Muscle of arm (tissue), 12 donors: ENCODE data around the gene ST3GAL2. TPM values are rescaled to one million over a fixed set of nuclear protein-coding genes. Genes with fewer than 3 reads are reported as not detected.
"Not testable (repeated sequence)": the region's sequence is repeated elsewhere in the genome, so short reads cannot be mapped to it uniquely, and the experiment has no call there.

Experiments
- DNase-seq: peaks from one replicate; pipeline ENCODE4 v3.0.0-alpha.2; 2013
- polyA plus RNA-seq, 12 donors: library from polyadenylated mRNA; unstranded; fragments of 120-200 nt; gene quantifications; one replicate each; pipeline ENCODE4 v1.2.1, GENCODE V29; 2013; ENCODE audit not compliant: insufficient read length in 12 of 12

ST3GAL2 gene
- polyA plus RNA-seq, 12 donors: 22.6 to 40.6 (median 26.5) TPM; not detected in 1

DNA sequence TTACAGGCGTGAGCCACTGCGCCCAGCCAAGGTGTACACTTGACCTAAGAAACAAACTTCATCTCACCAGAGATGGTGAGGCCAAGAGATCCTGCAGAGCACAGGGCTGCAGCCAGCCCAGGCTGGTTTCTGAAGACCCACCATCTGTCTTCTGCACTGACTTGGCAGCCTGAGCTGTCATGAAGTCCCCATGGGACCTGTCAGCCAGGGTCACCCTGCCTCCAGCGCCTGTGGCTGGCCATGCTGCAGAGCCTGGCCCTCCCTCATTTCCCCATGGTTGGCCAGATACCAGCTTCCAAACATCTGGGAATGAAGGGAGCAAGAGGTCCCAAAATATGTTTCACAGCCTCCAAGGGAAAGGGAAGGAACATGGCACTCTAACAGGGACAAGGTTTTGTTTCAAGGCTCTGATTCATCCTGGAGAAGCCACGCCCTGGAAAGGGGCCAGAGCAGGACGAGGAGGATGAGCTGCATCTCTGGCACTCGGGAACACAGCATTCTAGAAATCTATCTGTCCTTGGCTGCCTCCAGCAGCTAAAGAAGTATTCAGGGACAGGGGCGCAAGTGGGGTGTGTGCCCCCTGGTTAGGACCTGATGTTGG lies 46.9 kb downstream of the ST3GAL2 start:
- DNase-seq: no peak

- DNase-seq: no peak
These were observed 47.5 kb downstream of the ST3GAL2 start for GRCh38 chr16:70391446-70391845.

- DNase-seq: no peak
These were observed 48.1 kb downstream of the ST3GAL2 start for GRCh38 chr16:70390774-70391173.

DNA sequence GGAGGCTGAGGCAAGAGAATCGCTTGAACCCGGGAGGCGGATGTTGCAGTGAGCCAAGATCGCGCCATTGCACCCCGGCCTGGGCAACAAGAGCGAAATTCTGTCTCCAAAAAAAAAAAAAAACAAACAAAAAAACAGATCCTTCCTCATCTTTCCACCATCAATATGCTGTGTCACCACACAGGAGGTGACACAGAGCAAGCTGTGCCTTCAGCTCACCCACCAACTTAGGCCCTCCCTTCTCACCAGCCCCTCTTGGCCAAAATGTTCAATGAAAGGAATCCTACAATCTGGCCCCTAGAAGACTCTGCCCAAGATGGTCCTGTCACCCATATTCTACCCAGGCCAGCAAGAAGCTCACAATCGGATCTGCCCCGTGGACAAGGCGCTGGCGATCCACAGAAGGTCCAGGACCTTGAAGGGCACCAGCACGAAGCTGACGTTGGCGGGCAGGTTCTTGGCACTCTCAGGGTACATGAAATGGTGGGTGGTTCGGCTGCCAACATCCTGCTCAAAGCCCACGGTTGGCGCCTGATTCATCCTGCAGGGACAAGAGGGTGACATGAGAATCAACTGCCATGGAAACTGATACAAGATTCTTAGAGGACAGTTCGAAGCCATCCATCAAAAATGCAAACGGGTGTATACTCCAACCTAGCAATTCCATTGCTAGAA lies 50.8 kb downstream of the ST3GAL2 start:
- no peak for DNase-seq

- DNase-seq: not testable (repeated sequence)
These were observed 52.5 kb downstream of the ST3GAL2 start for GRCh38 chr16:70386289-70386986.

GRCh38 chr16:70383421-70383960 lies 55.4 kb downstream of the ST3GAL2 start:
- no peak for DNase-seq

DNA sequence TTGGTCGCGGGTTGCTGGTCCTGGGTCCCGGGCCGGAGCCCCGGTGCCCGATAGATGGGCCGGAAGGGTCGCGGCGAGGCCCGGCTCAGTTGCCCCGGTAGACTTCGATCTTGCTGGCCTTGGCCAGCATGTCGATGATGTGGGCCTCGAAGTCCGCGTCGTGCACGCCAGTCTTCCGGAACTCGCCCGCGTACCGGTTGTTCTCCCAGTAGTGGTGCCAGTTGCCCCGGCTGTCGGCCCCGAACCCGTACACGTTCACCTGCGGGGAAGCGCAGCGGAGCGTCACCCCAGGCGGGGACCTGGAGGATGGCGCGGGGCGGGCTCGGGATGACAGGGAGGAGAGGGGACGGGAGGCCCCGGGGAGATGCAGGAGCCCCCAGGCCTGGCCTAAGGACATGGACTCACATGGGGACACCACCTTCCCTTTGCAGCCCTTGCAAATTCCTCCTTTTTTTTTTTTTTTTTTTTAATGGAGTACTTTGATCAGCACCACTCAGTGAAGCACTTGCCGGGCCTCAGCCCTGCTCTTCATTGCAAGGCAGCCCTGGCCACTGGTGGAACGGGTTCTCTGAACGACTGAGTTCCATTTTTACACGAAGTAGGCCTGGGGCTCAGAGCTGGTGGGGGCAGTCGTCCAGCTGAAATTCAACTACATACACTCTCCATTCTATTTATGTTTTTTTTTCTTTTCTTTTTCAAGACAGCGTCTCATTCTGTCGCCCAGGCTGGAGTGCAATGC lies 57.1 kb downstream of the ST3GAL2 start:
- DNase-seq: no peak

DNA sequence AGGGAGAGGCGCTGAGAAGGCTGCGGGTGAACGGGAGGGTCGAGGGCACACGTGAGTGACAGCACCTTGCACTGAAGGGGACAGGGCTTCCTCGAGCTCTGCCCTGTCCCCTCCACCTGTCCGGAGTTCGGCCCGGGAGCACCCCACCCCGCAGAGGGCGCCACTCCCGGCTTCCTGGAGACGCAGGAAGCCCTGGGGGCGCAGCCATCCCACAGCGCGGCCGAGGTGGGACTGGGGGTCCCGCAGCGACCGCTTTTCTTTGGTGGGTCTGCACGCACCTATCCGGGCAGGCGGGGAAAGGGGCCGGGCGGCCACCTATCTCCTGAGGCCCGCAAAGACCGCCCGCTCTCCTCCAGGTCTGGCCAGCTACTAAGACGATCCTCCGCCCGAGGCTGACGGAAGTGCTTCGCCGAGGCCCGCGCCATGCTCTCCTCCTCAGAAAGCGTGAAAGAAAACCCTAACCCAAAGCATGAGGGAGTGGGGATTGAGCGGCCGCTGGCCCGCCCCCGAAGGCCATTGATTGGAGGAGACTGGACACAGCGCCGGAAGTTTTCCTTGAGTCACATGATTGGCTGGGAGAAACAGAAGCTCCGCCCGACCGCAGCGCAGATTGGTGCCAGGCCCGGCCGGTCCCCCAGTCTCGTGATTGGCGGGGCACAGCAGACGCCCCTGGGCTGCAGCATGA lies 57.8 kb downstream of the ST3GAL2 start:
- DNase-seq: peak; percentile 96

DNA sequence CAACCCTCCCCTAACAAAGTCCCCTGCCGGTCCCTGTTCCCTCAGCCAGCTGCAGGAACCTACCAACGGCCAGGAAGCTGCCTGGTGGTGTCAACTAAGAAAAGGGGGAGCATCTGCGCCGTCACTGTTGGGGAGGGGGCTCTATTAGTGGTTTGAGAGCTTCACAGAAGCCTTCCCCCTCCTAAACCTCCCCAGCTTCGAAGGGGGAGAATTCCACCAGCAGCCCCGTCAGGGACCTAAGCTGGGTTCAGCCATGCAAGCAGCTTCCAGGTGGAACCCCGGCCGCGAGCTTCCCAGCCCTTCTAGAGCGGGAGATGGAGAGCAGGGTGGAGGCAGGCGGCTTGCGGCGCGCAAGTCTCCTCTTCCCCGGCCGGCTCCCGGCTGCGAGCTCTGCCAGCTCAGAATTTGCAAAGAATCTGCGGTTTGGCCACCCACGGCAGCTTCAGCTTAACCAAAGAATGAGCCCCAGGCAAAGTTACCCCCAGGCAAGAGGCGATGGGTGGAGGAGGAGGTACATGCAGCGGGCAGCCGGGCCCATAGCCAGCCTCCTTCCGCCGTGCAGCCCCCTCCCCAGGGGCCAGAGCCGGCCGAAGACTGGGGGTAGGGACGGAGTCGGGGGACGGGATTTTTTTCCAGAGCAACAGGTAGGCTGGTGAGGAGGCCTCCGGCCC lies 58.5 kb downstream of the ST3GAL2 start:
- peak; percentile 42 for DNase-seq

DNA sequence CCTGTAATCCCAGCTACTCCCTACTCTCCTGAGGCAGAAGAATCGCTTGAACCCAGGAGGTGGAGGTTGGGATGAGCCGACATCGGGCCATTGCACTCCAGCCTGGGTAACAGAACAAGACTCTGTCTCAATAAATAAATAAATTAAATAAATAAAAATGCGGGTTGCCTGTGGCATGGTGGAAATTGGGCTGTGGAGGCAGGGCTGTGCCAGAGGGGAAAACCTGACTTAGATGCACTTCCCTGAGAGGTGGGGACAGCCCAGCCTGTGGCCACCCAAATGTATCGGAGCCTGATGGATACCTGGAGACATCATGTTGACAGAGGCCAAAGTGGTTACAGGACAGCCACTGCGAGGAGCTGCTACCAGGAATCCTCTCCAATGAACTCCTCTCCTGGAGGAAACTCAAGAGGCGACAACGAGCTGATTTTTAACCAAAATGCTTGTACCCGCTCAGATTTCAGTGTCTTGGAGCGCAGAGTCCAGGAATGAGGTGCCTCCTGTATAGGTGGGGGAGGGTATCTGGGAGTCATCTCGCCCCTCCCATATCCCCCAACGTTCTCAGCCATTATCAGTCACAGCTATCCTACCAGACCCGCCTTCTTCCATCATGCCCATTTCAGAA lies 59.9 kb downstream of the ST3GAL2 start:
- no peak for DNase-seq

DNA sequence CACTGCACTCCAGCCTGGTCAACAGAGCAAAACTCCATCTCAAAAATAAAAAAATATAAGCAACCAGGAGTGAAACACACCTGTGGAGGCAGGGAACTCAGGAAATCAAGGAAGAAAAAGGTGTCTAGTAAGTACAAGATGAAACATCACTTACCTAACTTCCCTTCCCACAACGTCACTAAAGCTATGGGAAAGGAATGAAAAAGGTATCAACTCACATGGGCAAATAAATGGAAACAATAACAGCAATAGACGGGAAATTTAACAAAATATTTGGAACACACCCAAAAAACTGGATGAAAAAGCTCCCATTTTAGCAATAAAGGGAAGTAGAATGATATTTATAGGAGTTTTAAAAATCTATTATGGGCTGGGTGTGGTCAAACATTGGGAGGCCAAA lies 61.1 kb downstream of the ST3GAL2 start:
- DNase-seq: no peak

DNA sequence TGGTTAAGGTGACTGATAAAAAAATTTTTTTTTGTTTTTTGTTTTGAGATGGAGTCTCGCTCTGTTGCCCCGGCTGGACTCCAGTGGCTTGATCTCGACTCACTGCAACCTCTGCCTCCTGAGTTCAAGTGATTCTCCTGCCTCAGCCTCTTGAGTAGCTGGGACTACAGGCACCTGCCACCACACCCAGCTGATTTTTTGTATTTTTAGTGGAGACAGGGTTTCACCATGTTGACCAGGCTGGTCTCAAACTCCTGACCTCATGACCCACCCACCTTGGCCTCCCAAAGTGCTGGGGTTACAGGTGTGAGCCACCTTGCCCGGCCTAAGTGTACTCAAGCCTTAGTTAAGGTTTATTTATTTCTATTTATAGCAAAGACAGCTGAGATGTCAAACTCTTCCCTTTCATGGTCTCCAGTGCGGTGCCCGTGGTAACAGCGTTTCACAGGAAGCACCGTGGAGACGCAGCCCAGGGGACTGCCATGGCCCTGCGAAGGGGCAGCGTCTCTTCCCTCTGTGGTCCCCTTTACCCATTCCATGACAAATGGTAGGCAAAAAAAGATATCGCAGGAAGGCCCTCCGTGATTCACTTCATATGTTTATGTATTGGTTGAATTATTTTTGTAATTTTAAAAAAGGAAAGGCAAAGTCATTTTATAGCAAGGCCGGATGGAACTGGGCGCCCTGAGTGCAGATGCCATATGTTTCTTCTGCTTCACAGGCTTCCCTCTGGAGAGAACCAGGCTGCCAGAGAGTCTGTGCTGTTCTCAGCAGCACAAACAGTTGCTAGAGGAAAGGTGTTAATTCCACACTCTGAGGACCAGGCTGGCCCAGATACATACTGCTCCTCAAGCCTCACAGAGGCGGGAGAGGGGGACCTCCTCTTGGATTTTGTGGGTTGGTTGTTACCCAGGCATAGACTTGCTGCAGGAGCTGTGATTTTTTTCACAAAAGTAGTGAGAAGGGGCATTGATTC lies 63.0 kb downstream of the ST3GAL2 start:
- DNase-seq: no peak

DNA sequence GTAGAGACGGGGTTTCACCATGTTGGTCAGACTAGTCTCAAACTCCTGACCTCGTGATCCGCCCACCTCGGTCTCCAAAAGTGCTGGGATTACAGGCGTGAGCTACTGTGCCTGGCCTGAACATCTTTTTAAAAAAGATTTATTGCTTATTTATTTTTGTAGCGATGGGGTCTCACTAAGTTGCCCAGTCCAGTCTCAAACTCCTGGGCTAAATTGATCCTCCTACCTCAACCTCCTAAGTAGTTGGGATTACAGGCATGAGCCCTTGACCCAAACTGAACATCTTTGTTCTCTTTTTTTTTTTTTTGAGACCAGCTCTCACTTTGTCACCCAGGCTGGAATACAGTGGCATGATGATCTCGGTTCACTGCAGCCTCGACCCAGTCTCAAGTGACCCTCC lies 64.7 kb downstream of the ST3GAL2 start:
- DNase-seq: no peak

DNA sequence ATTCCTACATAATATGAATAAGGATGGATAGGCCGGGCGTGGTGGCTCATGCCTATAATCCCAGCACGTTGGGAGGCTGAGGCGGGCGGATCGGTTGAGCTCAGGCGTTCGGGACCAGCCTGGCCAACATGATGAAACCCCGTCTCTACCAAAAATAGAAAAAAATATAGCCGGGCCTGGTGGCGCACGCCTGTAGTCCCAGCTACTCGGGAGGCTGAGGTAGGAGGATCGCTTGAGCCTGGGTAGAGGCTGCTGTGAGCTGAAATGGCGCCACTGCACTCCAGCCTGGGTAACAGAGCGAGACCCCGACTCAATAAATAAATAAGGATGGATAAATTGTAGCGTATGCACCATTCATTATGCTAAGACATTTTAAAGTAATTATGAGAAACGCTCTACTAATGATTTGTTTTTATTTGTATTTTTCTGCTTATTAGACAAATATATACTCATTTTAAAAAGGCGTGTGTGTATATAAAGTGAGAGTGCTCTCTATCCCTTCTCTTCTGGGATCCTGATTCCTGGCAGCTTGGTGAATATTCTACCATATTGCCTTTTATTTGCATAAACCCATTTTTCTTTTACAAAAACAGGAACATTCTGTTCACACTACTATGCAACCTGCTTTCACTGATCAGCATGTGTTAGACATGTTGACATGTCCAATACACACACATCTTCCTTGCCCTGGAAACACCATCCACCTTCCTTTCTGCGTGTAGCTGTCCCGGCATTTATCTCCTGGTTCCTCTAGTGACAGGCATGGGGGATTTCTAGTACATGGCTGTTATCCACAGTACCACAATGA lies 65.8 kb downstream of the ST3GAL2 start:
- DNase-seq: no peak

- DNase-seq: no peak
These were observed 68.0 kb downstream of the ST3GAL2 start for GRCh38 chr16:70370924-70371323.

DNA sequence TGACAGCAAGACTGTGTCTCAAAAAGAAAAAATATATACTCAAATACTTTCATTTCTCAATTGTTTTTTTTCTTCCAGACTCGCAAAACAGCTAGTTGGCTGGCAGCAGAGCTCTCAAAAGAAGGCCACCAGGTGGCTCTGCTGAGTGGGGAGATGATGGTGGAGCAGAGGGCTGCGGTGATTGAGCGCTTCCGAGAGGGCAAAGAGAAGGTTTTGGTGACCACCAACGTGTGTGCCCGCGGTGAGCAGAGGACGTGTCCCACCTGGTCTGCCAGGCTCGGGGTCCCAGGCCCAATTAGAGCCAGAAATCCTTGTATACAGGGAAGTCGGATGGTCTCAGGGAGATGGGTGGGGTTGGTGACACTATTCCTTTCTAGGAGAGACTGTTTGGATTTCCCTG lies 68.8 kb downstream of the ST3GAL2 start:
- DNase-seq: not testable (repeated sequence)

- DNase-seq: no peak
These were observed 74.5 kb downstream of the ST3GAL2 start for GRCh38 chr16:70364399-70364798.

DNA sequence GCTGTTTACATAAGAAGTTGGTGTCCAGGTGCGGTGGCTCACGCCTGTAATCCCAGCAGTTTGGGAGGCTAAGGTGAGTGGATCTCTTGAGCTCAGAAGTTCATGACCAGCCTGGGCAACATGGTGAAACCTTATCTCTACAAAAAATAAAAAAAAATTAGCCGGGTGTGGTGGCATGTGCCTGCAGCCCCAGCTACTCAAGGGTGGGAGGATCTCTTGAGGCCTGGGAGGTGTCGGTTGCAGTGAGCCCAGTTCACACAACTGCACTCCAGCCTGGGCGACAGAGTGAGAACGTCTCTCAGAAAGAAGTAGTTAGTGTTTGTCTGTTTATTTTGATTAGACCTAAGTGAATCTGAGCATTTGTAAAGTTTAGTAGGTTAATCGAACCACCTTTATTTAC lies 79.3 kb downstream of the ST3GAL2 start:
- DNase-seq: no peak
